ENCODE results near the gene CAPN8.

Gene CAPN8

GRCh38 chr1:223549740-223550139 lies 115.8 kb downstream of the CAPN8 start:
- no peak for TF ChIP-seq CTCF (IDR thresholded peaks at IDR 0.05; ENCODE audit: insufficient read depth, low read length, missing control alignments)
- DNase-seq (ENCODE audit: low read depth, low spot score) = no peak
- H3K4me3 ChIP-seq (ENCODE audit: low read depth, low read length) = no peak overlapping the region
- ChIA-PET CTCF (interaction anchor here (0.7 kb wide), 1 partner anchor 18 kb away, joined by 3 read pairs; no protein-coding TSS in a partner anchor), POLR2A (no interaction called here)

GRCh38 chr1:223547316-223548114 lies 118.0 kb downstream of the CAPN8 start:
- no peak for TF ChIP-seq CTCF (IDR thresholded peaks at IDR 0.05; ENCODE audit: insufficient read depth, low read length, missing control alignments)
- ChIA-PET CTCF (interaction anchor here (0.8 kb wide), 1 partner anchor 414 kb away, joined by 4 read pairs; no protein-coding TSS in a partner anchor), POLR2A (interaction anchor here (0.5 kb wide), 1 partner anchor 184 kb away, joined by 3 read pairs; no protein-coding TSS in a partner anchor)
- DNase-seq (ENCODE audit: low read depth, low spot score) = no peak
- H3K4me3 ChIP-seq (ENCODE audit: low read depth, low read length) = no peak overlapping the region

GRCh38 chr1:223545343-223545742 lies 120.2 kb downstream of the CAPN8 start:
- no peak for DNase-seq (ENCODE audit: low read depth, low spot score)
- POLR2A ChIA-PET = no interaction called here
- no peak overlapping the region for H3K4me3 ChIP-seq (ENCODE audit: low read depth, low read length)
- no peak for TF ChIP-seq CTCF (IDR thresholded peaks at IDR 0.05; ENCODE audit: insufficient read depth, low read length, missing control alignments)
- CTCF ChIA-PET = no interaction called here

- no peak for DNase-seq (ENCODE audit: low read depth, low spot score)
- TF ChIP-seq CTCF (IDR thresholded peaks at IDR 0.05; ENCODE audit: insufficient read depth, low read length, missing control alignments) = no peak
- no peak overlapping the region for H3K4me3 ChIP-seq (ENCODE audit: low read depth, low read length)
- CTCF ChIA-PET = interaction anchor here (1.5 to 1.6 kb wide), 2 partner anchors 12 to 13 kb away, joined by 3 to 4 read pairs; no protein-coding TSS in a partner anchor
- POLR2A ChIA-PET = no interaction called here
These were observed 121.9 kb downstream of the CAPN8 start for GRCh38 chr1:223543560-223543959.

DNA sequence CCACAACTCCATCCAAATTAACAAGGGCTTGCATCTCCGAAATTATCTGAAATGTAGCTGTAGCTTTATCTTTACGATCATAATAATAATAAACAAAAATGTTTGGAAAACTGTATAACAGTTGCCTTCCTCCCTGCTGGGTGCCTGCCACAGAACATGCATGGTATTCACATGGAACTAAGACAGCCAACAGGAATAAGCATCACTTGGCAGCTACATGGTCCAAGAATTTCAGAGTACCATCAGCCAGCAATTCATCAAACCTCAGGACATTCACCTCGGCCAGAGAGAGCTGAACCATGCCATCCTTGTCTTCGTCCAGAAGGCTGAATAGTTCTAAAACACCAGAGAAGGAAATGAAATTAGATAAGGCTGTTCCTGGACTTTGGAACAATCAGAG lies 122.7 kb downstream of the CAPN8 start:
- H3K4me3 ChIP-seq (ENCODE audit: low read depth, low read length) = no peak overlapping the region
- no peak for TF ChIP-seq CTCF (IDR thresholded peaks at IDR 0.05; ENCODE audit: insufficient read depth, low read length, missing control alignments)
- ChIA-PET CTCF (interaction anchor here (1.6 kb wide), 1 partner anchor 11 kb away, joined by 4 read pairs; no protein-coding TSS in a partner anchor), POLR2A (no interaction called here)
- DNase-seq (ENCODE audit: low read depth, low spot score) = no peak

- no peak for TF ChIP-seq CTCF (IDR thresholded peaks at IDR 0.05; ENCODE audit: insufficient read depth, low read length, missing control alignments)
- POLR2A ChIA-PET = no interaction called here
- CTCF ChIA-PET = no interaction called here
- no peak overlapping the region for H3K4me3 ChIP-seq (ENCODE audit: low read depth, low read length)
- DNase-seq (ENCODE audit: low read depth, low spot score) = no peak
These were observed 124.9 kb downstream of the CAPN8 start for GRCh38 chr1:223540485-223541106.
